ENCODE measurements around the gene JAML. TPM values are rescaled to one million over a fixed set of nuclear protein-coding genes. Genes with fewer than 3 reads are reported as not detected.

JAML gene
- total RNA-seq, 4 donors from 2014 or later: 0.92 to 8.9 (median 1.2) TPM

DNA sequence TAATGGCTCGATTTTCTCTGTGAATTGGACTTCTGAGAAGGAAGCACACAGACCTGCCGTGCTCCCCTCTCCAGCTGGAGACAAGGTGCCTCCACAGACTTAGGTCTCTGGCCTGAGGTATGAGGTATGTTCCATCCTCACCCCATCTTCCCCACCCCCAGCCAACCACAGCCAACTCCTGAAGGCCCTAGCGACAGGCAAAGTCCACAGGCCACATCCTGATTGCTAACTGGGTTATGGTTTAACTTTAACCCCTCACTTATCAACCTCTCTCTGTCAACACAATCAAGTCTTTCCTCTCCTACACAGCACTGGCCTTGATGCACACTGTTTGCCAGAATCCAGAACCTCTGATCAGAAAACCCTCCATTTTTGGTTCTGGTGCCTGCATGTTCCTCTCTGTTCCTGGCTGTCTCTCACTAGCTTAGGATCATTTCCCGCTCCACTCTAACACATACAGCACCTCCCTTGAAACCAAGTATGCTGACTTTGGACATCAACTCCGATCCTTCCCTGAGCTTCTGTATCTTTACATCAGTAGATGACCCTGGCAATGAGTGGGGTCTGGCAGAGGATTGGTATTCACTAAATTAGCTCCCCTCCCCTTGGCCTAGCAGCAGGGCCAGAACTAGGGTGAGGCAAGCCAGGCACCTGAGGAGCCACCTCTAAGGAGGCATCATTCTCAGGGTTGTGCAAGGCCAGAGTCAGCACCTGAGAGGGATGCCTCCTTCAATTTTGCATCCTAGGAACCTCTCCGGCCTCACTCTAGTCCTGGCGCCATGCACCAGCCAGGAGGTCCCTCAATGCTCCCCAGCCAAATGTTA, 22.0 kb downstream of the JAML start:
- Histone ChIP-seq H3K4me1 (peaks cover 0 to 10% (median 4%) of the 10 kb centered on the region in 4 donors), H3K27ac (replicated peaks in 1 of 4) (no peak overlapping the region), H3K36me3 (no peaks in the 10 kb centered on the region), H3K4me3 (no peak overlapping the region), H3K27me3 (peaks cover 0 to 7% (median 0%) of the 10 kb centered on the region in 4 donors), H3K9me3 (no peaks in the 10 kb centered on the region)
- TF ChIP-seq EP300 (IDR thresholded peaks at IDR 0.05) (no peak), POLR2AphosphoS5 (IDR thresholded peaks at IDR 0.05) (no peak), POLR2A (IDR thresholded peaks at IDR 0.05; ENCODE audit: low read depth) (no peak)
- TF ChIP-seq, protein P1, sequence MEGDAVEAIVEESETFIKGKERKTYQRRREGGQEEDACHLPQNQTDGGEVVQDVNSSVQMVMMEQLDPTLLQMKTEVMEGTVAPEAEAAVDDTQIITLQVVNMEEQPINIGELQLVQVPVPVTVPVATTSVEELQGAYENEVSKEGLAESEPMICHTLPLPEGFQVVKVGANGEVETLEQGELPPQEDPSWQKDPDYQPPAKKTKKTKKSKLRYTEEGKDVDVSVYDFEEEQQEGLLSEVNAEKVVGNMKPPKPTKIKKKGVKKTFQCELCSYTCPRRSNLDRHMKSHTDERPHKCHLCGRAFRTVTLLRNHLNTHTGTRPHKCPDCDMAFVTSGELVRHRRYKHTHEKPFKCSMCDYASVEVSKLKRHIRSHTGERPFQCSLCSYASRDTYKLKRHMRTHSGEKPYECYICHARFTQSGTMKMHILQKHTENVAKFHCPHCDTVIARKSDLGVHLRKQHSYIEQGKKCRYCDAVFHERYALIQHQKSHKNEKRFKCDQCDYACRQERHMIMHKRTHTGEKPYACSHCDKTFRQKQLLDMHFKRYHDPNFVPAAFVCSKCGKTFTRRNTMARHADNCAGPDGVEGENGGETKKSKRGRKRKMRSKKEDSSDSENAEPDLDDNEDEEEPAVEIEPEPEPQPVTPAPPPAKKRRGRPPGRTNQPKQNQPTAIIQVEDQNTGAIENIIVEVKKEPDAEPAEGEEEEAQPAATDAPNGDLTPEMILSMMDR (IDR thresholded peaks at IDR 0.05): no peak
- intact Hi-C loops (cut with DNase I): loop anchor here (10.0 kb wide), 1 partner anchor 282 kb away; no protein-coding TSS in a partner anchor
- DNase-seq (ENCODE audit: extremely low spot score): no peak
- 86% methylated on average over 7 of the region's 7 CpGs for WGBS

DNA sequence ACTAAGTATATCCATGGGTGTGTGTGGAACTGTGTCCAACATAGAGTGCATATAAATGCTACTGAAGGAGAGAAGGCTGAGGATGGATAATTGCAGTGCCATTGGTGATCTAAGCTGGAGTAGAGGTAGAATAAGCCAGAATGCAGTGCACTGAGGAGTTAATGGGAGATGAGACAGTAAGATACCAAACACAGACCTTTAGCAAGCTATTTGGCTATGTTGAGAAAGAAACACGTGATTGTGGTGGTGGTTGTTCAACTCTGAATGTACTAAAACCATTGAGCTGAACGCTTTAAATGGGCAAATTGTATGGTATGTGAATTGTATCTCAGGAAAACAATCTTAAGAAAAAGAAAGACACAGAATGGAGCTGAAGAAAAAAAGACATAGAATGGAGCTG, 22.8 kb downstream of the JAML start:
- H3K9me3 ChIP-seq: no peaks in the 10 kb centered on the region
- H3K4me1 ChIP-seq: peaks cover 0 to 10% (median 4%) of the 10 kb centered on the region in 4 donors
- H3K27me3 ChIP-seq: peaks cover 0 to 7% (median 0%) of the 10 kb centered on the region in 4 donors
- no peak for DNase-seq (ENCODE audit: extremely low spot score)
- no peak overlapping the region for H3K27ac ChIP-seq (replicated peaks in 1 of 4)
- TF ChIP-seq EP300 (IDR thresholded peaks at IDR 0.05) (no peak), POLR2AphosphoS5 (IDR thresholded peaks at IDR 0.05) (no peak), POLR2A (IDR thresholded peaks at IDR 0.05; ENCODE audit: low read depth) (no peak)
- TF ChIP-seq, protein P1 (IDR thresholded peaks at IDR 0.05): no peak
- intact Hi-C loops (cut with DNase I): loop anchor here (10.0 kb wide), 1 partner anchor 283 kb away; no protein-coding TSS in a partner anchor
- 87% methylated on average over 2 of the region's 2 CpGs for WGBS
- H3K36me3 ChIP-seq: no peaks in the 10 kb centered on the region
- no peak overlapping the region for H3K4me3 ChIP-seq

DNA sequence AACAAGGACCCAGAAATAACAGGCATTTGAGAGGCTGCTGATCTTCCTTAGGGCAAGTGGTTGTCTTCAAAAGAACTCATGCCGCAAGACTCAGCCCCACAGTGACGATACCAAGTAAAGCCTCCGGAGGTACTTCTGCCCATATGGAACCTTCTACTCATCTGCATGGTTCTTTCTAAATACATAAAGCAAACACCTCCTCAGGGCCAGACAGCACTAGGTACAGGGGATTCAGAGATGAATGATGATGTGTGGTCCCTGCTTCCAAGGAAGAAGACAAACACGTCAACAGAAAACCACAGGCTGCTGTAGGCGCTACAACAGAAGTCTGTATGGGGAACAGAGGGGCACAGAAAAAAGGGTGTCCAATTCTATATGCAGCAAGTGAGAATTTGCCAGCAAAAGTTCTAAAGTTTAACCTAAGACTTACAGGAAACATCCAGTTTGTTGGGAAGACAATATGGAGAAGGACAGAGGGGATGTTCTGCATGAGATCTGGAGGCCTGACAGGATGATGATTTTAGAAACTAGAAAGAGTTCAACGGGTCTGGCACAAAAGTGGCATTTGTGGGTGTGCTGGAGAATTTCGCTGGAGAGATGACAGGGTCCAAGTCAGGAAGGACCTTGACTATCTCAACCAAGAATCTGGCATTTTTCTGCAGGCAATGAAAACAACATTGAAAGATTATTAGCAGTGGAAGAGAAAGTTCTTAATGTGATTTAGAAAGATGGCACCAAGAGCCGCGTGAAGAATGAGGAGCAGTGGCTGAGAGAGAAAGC, 23.7 kb downstream of the JAML start:
- intact Hi-C loops (cut with DNase I): loop anchor here (10.0 kb wide), 1 partner anchor 284 kb away; no protein-coding TSS in a partner anchor

DNA sequence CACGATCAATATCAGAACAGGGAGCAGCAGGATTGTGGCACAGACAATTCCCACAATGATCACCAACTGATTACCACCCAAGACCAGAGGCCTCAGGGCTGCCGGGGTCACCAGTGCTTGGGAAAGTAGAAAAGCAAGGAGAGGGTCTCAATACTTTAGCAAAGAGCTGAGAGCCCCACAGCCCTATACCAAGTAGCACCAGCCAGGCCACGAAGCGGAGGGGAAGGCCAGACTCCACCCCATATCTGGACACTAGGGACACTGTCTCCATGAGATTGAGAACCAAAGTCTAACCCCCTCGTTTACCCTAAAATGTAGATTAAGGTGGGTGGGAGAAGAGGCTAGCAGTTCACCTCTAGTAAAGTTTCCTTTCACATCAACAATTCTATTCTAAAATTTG, 24.3 kb downstream of the JAML start:
- Histone ChIP-seq H3K4me1 (peaks cover 0 to 16% (median 8%) of the 10 kb centered on the region in 4 donors), H3K27me3 (peaks cover 0 to 4% (median 0%) of the 10 kb centered on the region in 4 donors), H3K36me3 (no peaks in the 10 kb centered on the region), H3K27ac (replicated peaks in 1 of 4) (no peak overlapping the region), H3K4me3 (no peak overlapping the region), H3K9me3 (no peaks in the 10 kb centered on the region)
- DNase-seq (ENCODE audit: extremely low spot score): no peak
- intact Hi-C loops (cut with DNase I): loop anchor here (10.0 kb wide), 1 partner anchor 284 kb away; no protein-coding TSS in a partner anchor
- TF ChIP-seq POLR2AphosphoS5 (IDR thresholded peaks at IDR 0.05): no peak
- TF ChIP-seq EP300 (IDR thresholded peaks at IDR 0.05): no peak
- TF ChIP-seq POLR2A (IDR thresholded peaks at IDR 0.05; ENCODE audit: low read depth): no peak
- TF ChIP-seq, protein P1 (IDR thresholded peaks at IDR 0.05): no peak
- whole genome bisulfite sequencing: 77% methylated on average over 3 of the region's 5 CpGs

More for the DNA sequence above, 23.7 kb downstream of the JAML start:
- 86% methylated on average over 9 of the region's 9 CpGs for WGBS
- no peak overlapping the region for H3K27ac ChIP-seq (replicated peaks in 1 of 4)
- TF ChIP-seq, protein P1 (IDR thresholded peaks at IDR 0.05): no peak
- no peak for TF ChIP-seq POLR2AphosphoS5 (IDR thresholded peaks at IDR 0.05)
- TF ChIP-seq POLR2A (IDR thresholded peaks at IDR 0.05; ENCODE audit: low read depth): no peak
- no peak for TF ChIP-seq EP300 (IDR thresholded peaks at IDR 0.05)
- H3K9me3 ChIP-seq: no peaks in the 10 kb centered on the region
- no peaks in the 10 kb centered on the region for H3K36me3 ChIP-seq
- peaks cover 0 to 10% (median 4%) of the 10 kb centered on the region in 4 donors for H3K4me1 ChIP-seq
- DNase-seq (ENCODE audit: extremely low spot score): no peak
- H3K4me3 ChIP-seq: no peak overlapping the region
- H3K27me3 ChIP-seq: peaks cover 0 to 7% (median 0%) of the 10 kb centered on the region in 4 donors

Data from esophagus muscularis mucosa (tissue), 4 donors.